Stimulated activated CD4-positive, alpha-beta T cell treated with anti-CD3 and anti-CD28 coated beads, Interleukin-1b, Interleukin-23, amount 100 ng/mL, for 1 hour (primary cell): Measurements from ENCODE around the gene VPS35.
"Not testable (repeated sequence)": the region's sequence is repeated elsewhere in the genome, so short reads cannot be mapped to it uniquely, and the experiment has no call there.

ENCODE experiments used
- DNase-seq, 2 donors: peaks; one replicate each; pipeline ENCODE4 v3.0.0-alpha.2; 2020; ENCODE audit warnings: low read depth in 2 of 2

The VPS35 gene

DNA sequence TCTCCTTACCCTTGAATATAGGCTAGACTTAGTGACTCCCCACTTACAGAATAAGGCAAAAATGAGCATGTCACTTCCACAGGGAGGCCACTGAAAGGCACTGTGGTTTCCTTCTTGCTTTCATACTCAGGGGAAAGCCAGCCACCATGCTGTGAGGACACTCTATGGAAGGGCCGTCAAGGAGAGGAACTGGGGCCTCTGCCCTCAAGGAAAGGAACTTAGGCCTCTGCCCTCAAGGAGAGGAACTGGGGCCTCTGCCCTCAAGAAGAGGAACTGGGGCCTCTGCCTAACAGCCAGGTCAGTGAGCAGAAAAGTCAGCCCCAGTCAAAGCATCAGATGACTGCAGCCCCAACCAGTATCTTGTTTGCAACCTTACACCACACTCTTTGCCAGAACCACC lies 30.1 kb downstream of the VPS35 start:
- no peak for DNase-seq

DNA sequence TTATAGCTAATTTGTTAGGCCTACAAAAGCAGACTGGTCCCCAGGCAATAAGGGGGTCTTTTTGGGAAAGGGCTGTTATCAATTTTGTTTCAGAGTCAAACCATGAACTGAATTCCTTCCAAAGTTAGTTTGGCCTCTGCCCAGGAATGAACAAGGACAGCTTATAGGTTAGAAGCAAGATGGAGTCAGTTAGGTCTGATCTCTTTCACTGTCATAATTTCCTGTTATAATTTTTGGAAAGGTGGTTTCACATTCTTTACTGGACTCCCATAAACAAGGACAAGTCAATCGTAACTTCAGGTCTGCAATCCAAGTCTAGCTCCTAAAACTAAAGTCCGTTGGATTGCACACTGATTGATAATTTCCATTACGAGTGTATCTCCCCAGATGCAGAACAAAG lies 37.7 kb downstream of the VPS35 start:
- no peak for DNase-seq

- no peak for DNase-seq
These were observed 38.7 kb downstream of the VPS35 start for GRCh38 chr16:46650254-46650623.

DNA sequence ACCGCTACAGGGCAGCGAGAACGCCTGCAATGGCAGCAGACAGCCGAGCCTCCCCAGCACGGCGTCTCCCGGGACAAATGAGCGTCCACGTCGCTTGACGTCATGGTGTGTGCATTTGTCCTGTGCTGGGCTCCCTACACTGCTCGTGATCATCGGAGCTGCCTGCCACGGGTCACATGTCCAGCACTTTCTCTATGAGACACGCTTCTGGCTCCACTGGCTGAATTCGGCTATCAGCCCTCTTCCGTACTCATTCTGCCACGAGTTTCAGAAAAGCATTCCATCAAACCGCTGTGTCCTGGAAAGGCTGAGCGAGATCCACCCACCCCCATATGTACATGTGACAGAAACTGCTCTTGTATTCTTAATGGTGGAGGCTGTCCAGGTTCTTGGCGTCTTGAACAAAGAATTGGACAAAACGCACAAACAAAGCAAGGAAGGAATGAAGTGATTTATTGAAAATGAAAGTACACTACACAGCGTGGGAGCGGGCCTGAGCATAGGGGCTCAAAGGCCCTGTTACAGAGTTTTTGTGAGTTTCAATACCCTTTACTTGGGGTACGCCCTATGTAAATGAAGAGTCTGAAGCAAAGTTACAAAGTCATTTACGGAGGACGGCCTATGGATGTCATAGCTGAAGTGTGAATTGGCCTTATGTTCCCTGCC lies 39.3 kb downstream of the VPS35 start:
- no peak for DNase-seq

DNA sequence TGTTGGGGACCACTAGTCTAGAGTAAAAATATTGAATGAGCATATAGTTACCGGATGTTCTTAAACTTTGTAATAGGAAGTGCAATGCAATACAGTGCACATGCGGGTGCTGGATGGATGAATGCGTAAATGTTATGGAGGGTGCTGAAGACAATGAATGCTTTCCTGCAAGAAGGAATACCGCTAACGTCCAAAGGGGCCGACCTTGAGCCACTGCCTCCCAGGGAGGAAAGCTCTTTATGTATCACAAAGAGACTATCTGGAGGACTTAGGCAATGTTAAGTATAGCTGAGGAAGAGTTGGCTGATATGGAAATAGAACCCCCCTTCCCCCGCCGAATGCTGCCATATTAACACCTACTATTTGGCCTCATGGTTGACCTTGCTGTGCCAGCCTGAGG lies 40.3 kb downstream of the VPS35 start:
- no peak for DNase-seq

GRCh38 chr16:46638947-46639925 lies 49.7 kb downstream of the VPS35 start:
- DNase-seq, result no peak

- DNase-seq, result no peak
These were observed 55.9 kb downstream of the VPS35 start for GRCh38 chr16:46632778-46633733.

GRCh38 chr16:46629331-46630219 lies 59.4 kb downstream of the VPS35 start:
- no peak for DNase-seq

- DNase-seq, result no peak
These were observed 61.2 kb downstream of the VPS35 start for GRCh38 chr16:46627746-46628145.

DNA sequence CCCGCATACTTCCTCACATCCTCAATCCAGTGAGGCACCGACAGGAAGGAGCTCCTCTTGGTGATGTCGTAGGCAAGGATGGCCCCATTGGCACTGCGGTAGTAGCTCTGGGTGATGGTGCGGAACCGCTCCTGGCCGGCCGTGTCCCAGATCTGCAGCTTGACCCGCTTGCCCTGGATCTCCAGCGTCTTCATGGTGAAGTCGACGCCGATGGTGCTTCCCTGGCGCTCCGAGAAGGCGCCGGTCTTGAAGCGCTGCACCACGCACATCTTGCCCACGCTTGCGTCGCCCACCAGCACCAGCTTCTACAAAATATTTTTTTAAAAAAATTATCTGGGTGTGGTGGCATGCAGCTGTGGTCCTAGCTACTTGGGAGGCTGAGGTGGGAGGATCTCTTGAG lies 62.3 kb downstream of the VPS35 start:
- not testable (repeated sequence) for DNase-seq

- DNase-seq, result not testable (repeated sequence)
These were observed 64.1 kb downstream of the VPS35 start for GRCh38 chr16:46624862-46625261.

- DNase-seq, result not testable (repeated sequence)
These were observed 65.3 kb downstream of the VPS35 start for GRCh38 chr16:46623707-46624106.

DNA sequence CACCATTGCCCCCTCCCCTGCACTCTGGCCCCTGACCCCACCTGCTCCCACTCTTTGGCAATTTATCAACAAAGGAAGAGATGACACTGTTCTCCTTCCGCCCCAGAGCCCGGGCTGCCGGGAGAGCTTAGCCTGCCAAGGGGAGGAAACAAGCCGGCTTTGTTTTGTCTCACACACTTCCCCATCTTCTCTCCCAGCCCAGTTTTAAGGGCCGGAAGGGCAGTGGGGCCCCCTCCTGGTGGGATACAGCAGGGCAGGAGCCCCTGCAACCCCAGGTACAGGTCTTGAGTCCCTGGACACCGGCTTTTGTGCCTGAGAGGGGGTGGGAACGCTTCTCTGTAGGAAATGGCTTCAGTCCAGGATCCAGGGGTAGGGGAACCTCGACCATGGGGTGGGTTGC lies 65.7 kb downstream of the VPS35 start:
- not testable (repeated sequence) for DNase-seq

GRCh38 chr16:46621934-46622676 lies 66.9 kb downstream of the VPS35 start:
- no peak for DNase-seq

DNA sequence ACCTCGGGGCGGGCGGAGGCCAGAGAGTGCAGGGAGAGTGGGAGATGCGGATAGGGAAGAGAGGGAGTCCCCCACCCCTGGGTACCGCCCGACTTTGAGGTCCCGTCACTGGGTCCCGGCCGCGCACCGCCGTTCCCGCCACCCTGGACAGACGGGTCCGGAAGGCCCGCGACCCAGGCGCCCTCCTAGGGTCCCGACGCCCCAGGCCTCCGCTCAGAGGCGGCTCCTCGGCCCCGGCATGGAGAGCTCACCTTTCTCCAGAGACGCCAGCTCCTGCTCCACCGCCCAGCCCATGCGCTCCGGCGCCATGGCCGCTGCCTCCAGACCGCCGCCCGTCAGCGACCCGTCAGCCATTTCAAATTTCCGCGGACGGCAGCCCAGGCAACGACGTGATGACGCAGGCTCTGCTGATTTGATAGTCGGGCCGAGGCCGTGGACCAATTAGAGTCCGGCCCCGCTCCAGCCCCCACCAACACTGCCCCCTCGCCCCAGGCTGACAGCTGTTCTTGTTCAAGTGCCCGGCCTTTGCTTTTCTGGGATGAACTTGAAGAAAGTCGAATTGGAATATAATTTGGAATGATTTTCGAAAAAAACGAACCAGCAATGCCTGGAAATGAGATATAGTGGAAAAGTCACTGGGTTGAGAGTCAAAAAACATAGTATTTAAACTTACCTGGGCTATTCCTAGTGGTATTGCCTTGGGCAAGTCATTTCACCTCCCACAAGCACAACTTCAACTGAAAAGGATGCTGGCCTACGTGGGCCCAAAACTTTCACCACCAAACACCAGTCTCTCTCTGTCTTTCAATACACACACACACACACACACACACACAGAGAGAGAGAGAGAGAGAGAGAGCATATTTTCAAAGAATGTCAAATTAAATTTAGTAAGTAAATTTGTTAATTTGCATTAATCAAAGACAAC lies 67.7 kb downstream of the VPS35 start, which contains the start of gene SHCBP1:
Gene SHCBP1 (minus strand): TSS at position 374 of the 928 bp plus-strand sequence. CDS start 20 bp downstream, at position 354.
- peak; percentile 12 to 34 for DNase-seq

GRCh38 chr16:46620266-46621005 lies 68.5 kb downstream of the VPS35 start:
- DNase-seq, result no peak

GRCh38 chr16:46618516-46618915 lies 70.5 kb downstream of the VPS35 start:
- no peak for DNase-seq

DNA sequence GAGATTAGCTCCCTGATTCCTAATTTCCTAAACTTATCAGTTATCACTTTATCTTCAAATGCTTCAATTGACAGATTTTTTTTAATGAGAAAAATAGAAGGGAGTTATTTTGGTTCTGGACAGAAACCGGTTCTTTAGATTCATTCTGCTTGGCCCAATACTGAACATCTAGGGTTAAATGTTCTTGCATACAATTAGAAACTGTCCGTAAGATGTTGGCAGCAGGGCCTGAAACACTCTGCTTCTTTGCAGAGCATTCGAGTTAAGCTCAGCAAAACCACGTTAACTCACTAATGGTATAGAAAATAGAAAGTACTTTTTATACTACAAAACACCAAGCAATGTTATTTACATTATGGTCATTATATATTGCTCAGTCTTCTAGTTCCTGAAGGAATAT lies 75.0 kb downstream of the VPS35 start:
- DNase-seq, result no peak
